Calu3 (cell line): ENCODE data around the gene YIF1B. TPM values are rescaled to one million over a fixed set of nuclear protein-coding genes. Genes with fewer than 3 reads are reported as not detected.
"Not testable (repeated sequence)": the region's sequence is repeated elsewhere in the genome, so short reads cannot be mapped to it uniquely, and the experiment has no call there.

Experiments
- Bru-seq: library from RNA; stranded (reverse); fragments of 400-500 nt; gene quantifications from one replicate; lab custom pipeline; 2021; lab: Mats Ljungman, UMichigan
- BruChase-seq, 2 experiments: library from RNA; stranded (reverse); fragments of 400-500 nt; gene quantifications; one replicate each; lab custom pipeline; 2021; lab: Mats Ljungman, UMichigan
- BruUV-seq: library from RNA; stranded (reverse); fragments of 400-500 nt; replicated peaks from 2 replicates; lab custom pipeline; 2021; lab: Mats Ljungman, UMichigan
- CTCF ChIA-PET: fragments of 300-600 bp; sonication (Branson Sonifier 250); formaldehyde crosslinking; loops from one replicate; lab custom pipeline; 2022; ENCODE audit warnings: antibody characterized with exemption; lab: Charles Lee
- DNase-seq: peaks from one replicate; pipeline ENCODE4 v3.0.0; 2022
- H3K27ac Mint-ChIP-seq: one replicate; pipeline ENCODE4 v1.8.0; 2022; ENCODE audit warnings: mixed read lengths; ENCODE audit not compliant: unreplicated experiment
- H3K27me3 Mint-ChIP-seq: one replicate; pipeline ENCODE4 v1.8.0; 2022; ENCODE audit warnings: mixed read lengths; ENCODE audit not compliant: unreplicated experiment
- H3K36me3 Mint-ChIP-seq: one replicate; pipeline ENCODE4 v1.8.0; 2022; ENCODE audit warnings: mild to moderate bottlenecking, moderate library complexity, mixed read lengths; ENCODE audit not compliant: insufficient read depth, unreplicated experiment
- H3K4me1 Mint-ChIP-seq: one replicate; pipeline ENCODE4 v1.8.0; 2022; ENCODE audit warnings: mild to moderate bottlenecking, low read depth, mixed read lengths; ENCODE audit not compliant: unreplicated experiment
- H3K4me3 Mint-ChIP-seq: one replicate; pipeline ENCODE4 v1.8.0; 2022; ENCODE audit warnings: mild to moderate bottlenecking, low read depth, moderate library complexity, mixed read lengths; ENCODE audit not compliant: unreplicated experiment
- H3K9me3 Mint-ChIP-seq: one replicate; pipeline ENCODE4 v1.8.0; 2022; ENCODE audit warnings: low read depth, mixed read lengths; ENCODE audit not compliant: unreplicated experiment
- CTCF ChIP-seq: fragments of 200-600 bp; IDR thresholded peaks from one replicate; pipeline ENCODE4 v1.8.0; 2022; ENCODE audit warnings: antibody characterized with exemption; ENCODE audit not compliant: unreplicated experiment
- intact Hi-C: fragments of 100-400 bp; cut with micrococcal nuclease; formaldehyde crosslinking; loops from one replicate; pipeline ENCODE4 v1.10.0; 2022; ENCODE audit not compliant: unreplicated experiment
- long read RNA-seq: library from polyadenylated mRNA; stranded (forward); transcript quantifications from one replicate; pipeline ENCODE4 v2.0.0, GENCODE V29; 2022
- total RNA-seq: library from RNA; stranded (reverse); gene quantifications from 2 replicates; pipeline ENCODE4 v1.2.3, GENCODE V29; 2022

YIF1B gene
- total RNA-seq = 45.0 and 45.4 TPM in 2 replicates
- Bru-seq, nascent RNA = percentile 40 among the genes with signal in this experiment
- percentile 51 among the genes with signal in this experiment for BruChase-seq, experiment 1, labeled RNA remaining after a 6-hour chase
- percentile 46 among the genes with signal in this experiment for BruChase-seq, experiment 2, labeled RNA remaining after a 2-hour chase
- long read RNA-seq, transcript YIF1B-216 (8 exons, 1,181 nt) = major isoform, 68 of 138 reads
- long read RNA-seq, transcript YIF1B-214 (8 exons, 940 nt) = minor isoform, 8 of 138 reads
- long read RNA-seq, transcript YIF1B-201 (8 exons, 964 nt) = minor isoform, 12 of 138 reads
- long read RNA-seq, transcript YIF1B-203 (8 exons, 1,225 nt) = minor isoform, 19 of 138 reads
- long read RNA-seq, partial matches to known transcripts = 4 of 138 reads
- long read RNA-seq, other reads (novel, unspliced or antisense) = 19 of 138 reads

- no peak for TF ChIP-seq CTCF
- H3K27me3 Mint-ChIP-seq = peaks cover 38% of the 10 kb centered on the region
- CTCF ChIA-PET = interaction anchor here (0.7 kb wide), 1 partner anchor 27 kb away, joined by 3 read pairs; no protein-coding TSS in a partner anchor
- DNase-seq = peak; percentile 98
- peaks cover 16% of the 10 kb centered on the region for H3K4me1 Mint-ChIP-seq
- intact Hi-C loops = no loop called here
- H3K36me3 Mint-ChIP-seq = peaks cover 41% of the 10 kb centered on the region
- peak within 1 kb of the TSS; percentile 79 for H3K27ac Mint-ChIP-seq
- H3K9me3 Mint-ChIP-seq = no peaks in the 10 kb centered on the region
- BruUV-seq = no TSS peak
- peak within 1 kb of the TSS; percentile 75 for H3K4me3 Mint-ChIP-seq
Measured at GRCh38 chr19:38315657-38316476, at the start of gene YIF1B. Gene YIF1B (minus strand): TSS chr19:38315947. CDS start chr19:38315917, 30 bp downstream.

GRCh38 chr19:38362946-38363688, 47.4 kb upstream of the YIF1B start:
- H3K9me3 Mint-ChIP-seq, intact Hi-C loops, BruUV-seq, DNase-seq, H3K27ac Mint-ChIP-seq: not testable (repeated sequence)
- peaks cover 28% of the 10 kb centered on the region for H3K36me3 Mint-ChIP-seq
- H3K4me3 Mint-ChIP-seq = peak overlapping the region; percentile 76
- H3K27me3 Mint-ChIP-seq = peaks cover 63% of the 10 kb centered on the region
- CTCF ChIA-PET = interaction anchor here (2.1 kb wide), 1 partner anchor 11 kb away, joined by 12 read pairs; the partner anchor contains the start of gene PSMD8
- H3K4me1 Mint-ChIP-seq = peaks cover 11% of the 10 kb centered on the region

- H3K27me3 Mint-ChIP-seq = peaks cover 63% of the 10 kb centered on the region
- peaks cover 28% of the 10 kb centered on the region for H3K36me3 Mint-ChIP-seq
- peaks cover 11% of the 10 kb centered on the region for H3K4me1 Mint-ChIP-seq
- no TSS peak for BruUV-seq
- peak overlapping the region; percentile 29 for H3K27ac Mint-ChIP-seq
- no peaks in the 10 kb centered on the region for H3K9me3 Mint-ChIP-seq
- DNase-seq = peak; percentile 81
- intact Hi-C loops = no loop called here
- CTCF ChIA-PET = interaction anchor here (0.9 to 2.1 kb wide), 2 partner anchors 12 to 26 kb away, joined by 4 to 12 read pairs; partner anchors contain the start of genes CATSPERG and PSMD8
- no peak for TF ChIP-seq CTCF
- peak overlapping the region; percentile 76 for H3K4me3 Mint-ChIP-seq
Measured at GRCh38 chr19:38362076-38362945, 46.6 kb upstream of the YIF1B start.

GRCh38 chr19:38361633-38362075, 45.9 kb upstream of the YIF1B start:
- CTCF ChIA-PET = interaction anchor here (0.5 to 2.1 kb wide), 3 partner anchors 13 to 103 kb away, joined by 4 to 12 read pairs (median 10); partner anchors contain the start of genes CATSPERG and PSMD8
- no peaks in the 10 kb centered on the region for H3K9me3 Mint-ChIP-seq
- H3K27me3 Mint-ChIP-seq = peaks cover 63% of the 10 kb centered on the region
- peaks cover 11% of the 10 kb centered on the region for H3K4me1 Mint-ChIP-seq
- peak overlapping the region; percentile 76 for H3K4me3 Mint-ChIP-seq
- H3K36me3 Mint-ChIP-seq = peaks cover 28% of the 10 kb centered on the region
- DNase-seq = peak; percentile 88
- intact Hi-C loops = no loop called here
- peak; percentile 27 for TF ChIP-seq CTCF
- peak overlapping the region; percentile 29 for H3K27ac Mint-ChIP-seq
- no TSS peak for BruUV-seq
